Stimulated activated CD4-positive, alpha-beta T cell treated with anti-CD3 and anti-CD28 coated beads, Interleukin-15, amount 100 ng/mL, for 24 hours (primary cell): ENCODE measurements around the gene TOMM6.
A peak's percentile ranks its signal among the peaks of the same experiment; 100 is the strongest.
"Not testable (repeated sequence)": the region's sequence is repeated elsewhere in the genome, so short reads cannot be mapped to it uniquely, and the experiment has no call there.

ENCODE experiments used
- DNase-seq: peaks from one replicate; pipeline ENCODE4 v3.0.0-alpha.2; 2020

Gene TOMM6

DNA sequence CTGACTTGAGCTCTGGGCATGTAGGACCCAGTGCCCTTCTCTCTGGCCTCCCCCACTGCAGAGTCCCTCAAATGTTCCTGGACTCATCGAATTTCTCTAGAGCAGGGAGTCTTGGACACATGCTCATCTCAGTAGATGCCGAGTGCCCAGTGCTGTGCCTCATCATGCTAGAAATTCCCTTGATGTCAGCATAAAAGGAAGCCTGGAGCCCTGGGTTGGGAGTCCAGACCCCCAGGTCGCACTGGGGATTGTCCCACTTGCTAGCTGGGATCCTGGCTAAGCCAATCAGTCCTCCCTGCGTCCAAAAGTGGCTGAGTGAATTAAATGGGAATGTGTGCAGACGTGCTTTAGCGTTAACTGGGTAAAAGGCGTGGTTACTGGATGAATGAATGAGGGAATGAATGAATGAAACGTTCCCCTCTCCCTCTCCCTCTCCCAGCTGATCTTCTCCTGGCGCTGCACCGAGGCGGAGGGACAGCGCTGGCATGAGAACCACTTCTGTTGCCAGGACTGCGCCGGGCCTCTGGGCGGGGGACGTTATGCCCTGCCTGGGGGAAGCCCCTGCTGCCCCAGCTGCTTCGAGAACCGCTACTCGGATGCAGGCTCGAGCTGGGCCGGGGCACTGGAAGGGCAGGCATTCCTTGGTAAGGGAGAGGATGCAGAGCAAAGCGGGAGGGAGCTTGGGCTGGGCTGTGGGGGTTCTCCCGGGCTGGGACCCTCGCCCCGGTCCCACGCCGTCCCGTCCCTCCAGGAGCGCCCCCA is 1.6 kb upstream of the TOMM6 start:
- DNase-seq = peak; percentile 30

DNA sequence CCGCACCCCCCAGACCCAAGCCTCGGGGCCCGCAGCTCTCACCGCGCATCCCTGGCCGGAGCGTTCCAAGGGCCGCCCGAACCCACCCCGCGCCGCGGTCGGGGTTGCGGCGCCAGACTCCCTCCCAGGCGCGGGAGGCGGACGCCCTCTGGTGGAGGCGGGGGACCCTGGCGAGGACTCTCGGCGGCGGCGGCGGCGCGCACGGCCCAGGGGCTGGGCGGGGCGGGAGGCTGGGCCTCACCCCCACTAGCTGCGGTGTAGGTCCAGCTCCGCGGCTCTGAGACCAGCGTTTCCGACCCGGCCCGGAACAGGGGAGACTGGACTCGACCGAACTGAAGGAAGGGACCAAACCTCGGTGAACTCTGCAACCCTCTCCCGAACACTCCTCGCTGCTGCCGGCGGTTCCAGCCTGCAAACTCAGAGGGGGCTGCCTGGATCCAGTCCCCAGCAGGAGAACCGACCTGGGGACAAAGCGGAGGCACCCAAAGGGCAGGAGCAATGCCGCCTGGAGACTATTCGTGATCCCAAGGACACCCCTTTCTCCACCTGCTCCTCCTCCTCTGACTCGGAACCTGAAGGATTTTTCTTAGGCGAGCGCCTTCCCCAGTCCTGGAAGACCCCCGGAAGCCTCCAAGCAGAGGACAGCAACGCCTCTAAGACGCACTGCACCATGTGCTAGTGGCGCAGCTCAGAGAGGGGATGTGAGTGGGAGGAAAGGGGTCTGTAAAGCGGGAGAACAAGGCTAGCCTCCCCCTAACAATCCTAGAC is 859 bp upstream of the TOMM6 start:
- DNase-seq = peak; percentile 92

DNA sequence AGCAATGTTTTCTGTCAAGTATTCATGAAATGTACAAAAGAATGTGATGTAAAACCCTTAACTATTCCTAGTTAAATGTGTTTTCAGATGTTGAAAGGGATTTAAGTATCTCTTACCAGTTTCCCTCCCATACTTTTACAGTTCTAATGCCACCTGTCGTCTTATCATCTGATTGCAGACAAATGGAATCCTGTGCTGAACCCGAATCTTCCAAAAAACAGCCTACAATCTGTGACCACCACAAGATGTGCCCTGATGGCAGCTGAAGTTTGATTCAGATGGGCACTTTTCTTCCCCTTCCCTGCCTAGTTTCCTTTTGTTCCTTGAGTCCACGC is 1.9 kb downstream of the TOMM6 start:
- no peak for DNase-seq

DNA sequence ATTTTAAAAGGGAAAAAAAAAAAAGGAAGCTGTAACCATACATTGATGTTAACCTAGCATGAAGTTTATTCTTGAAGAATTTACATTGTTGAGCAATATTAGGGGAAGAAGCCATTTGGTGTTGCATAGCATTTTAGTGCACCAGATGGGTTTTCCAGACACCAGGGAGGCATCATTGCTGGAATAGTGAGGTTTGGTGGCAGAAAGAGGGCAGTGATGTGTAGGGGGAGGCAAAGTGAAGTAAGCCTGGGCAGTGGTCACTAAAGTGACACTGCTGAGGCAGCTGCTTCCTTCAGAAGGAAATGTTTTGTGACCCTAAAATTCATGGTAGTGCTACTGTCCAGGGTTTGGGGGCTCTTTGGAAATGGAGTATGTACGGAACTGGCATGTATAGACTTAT is 2.6 kb downstream of the TOMM6 start:
- no peak for DNase-seq

DNA sequence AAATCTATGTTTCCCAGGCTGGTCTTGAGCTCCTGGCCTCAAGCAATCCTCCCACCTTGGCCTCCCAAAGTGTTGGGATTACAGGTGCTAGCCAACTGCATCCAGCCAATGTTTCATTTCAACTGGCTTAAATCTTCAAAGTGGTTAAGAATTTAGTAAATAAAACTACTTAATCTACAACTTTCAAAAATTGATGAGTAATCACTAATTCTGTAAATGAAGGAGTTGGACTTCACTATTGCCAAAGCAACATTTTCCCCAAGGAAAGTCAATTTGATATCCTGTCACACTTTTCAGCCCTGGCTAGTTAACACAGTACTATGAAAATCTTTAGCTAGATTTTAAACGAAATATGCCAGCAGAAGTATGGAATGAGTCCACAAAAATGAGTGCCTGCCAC is 3.8 kb downstream of the TOMM6 start:
- no peak for DNase-seq

DNA sequence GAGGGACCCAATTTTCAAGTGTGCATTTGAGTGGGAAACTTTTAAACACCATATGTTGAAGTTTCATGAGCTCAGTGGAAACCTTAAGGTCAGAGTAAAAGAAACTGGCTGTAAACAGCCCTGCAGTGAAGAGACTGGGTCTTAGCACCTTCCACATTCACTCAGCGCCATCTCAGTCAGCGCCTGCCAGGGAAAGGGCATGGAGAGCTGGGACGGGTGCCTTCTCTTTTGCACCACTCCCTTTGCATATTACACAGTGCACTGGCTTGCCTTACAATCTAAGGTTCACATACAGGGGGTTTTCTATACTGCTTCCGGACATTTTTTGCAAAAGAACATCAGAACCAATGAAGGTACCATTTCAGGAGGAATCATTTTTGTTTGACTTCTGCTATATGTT is 4.5 kb downstream of the TOMM6 start:
- no peak for DNase-seq

DNA sequence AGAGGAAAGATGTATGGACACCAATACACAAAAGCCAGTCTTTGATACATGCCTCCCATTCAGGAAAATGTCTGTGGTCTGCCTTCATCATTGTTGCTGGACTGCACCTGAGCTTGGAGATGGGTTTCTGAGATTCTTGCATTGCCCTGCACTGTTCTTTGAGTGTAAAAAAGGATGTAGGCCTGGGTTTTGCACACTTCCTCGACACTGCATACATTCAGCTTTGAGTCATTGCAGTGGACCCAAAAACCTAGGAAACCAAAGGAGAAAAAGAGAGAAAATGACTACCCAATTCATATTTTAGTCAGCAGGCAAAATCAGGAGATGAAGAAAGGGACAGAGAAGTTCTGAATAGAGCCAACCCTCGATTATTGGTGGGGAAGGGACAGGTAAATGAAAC is 9.0 kb downstream of the TOMM6 start:
- DNase-seq = no peak

DNA sequence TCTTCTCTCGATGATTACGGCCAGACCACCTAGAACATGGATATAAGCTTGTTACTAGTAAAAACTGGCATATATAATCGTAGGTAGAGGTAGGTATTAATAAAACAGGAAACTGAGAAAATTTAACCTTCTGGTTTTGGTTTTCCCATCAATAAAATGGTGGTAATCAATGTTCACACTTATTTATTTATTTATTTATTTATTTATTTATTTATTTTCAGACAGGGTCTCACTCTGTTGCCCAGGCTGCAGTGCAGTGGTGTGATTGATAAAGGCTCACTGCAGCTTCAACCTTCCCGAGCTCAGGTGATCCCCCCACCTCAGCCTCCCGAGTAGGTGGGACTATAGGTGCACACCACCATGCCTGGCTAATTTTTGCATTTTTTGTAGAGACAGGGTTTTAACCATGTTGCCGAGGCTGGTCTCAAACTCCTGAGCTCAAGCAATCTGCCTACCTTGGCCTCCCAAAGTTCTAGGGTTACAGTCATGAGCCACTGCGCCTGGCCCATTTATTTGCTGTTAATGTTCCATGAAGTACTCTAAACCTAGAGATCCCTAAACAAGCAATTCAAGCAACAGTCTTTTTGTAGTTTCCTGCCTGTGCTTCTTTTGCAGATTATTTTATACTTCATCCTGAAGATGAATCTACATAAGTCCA is 11.5 kb downstream of the TOMM6 start:
- DNase-seq = no peak

DNA sequence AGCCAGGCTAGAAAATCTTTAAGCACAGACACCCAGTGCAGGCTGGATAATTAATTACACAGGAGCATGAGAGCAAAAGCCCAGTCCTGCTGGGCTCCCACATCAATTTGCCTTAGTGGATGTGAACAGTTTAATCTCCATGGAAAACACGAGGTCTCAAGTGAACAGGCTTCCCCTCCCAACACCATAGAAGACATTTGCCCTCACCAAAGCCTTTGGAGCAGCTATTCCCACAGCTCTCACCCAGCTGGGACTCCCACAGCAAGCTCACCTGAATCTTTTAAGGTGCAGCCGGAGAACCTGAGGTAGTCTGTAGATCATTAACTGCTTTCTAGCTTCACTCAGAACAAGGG is 12.0 kb downstream of the TOMM6 start:
- no peak for DNase-seq

DNA sequence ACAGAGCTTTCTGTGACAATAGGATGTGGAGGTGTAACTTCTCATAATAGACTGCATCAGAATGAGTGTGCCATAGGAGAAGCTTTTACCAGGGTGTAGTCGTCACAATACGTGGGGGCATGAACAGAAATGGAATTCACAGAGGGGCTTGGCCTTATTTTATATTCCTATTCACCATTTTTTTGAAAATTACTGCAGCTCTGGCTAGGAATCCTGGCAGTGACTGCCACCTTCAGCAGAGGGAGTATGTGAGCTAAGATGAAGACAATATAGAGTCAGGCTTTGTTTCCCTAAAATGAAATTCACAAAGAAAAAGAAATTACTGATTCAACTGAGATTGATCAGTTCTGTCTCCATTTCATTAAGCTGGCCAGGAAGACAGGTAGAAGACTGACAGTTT is 13.9 kb downstream of the TOMM6 start:
- no peak for DNase-seq

DNA sequence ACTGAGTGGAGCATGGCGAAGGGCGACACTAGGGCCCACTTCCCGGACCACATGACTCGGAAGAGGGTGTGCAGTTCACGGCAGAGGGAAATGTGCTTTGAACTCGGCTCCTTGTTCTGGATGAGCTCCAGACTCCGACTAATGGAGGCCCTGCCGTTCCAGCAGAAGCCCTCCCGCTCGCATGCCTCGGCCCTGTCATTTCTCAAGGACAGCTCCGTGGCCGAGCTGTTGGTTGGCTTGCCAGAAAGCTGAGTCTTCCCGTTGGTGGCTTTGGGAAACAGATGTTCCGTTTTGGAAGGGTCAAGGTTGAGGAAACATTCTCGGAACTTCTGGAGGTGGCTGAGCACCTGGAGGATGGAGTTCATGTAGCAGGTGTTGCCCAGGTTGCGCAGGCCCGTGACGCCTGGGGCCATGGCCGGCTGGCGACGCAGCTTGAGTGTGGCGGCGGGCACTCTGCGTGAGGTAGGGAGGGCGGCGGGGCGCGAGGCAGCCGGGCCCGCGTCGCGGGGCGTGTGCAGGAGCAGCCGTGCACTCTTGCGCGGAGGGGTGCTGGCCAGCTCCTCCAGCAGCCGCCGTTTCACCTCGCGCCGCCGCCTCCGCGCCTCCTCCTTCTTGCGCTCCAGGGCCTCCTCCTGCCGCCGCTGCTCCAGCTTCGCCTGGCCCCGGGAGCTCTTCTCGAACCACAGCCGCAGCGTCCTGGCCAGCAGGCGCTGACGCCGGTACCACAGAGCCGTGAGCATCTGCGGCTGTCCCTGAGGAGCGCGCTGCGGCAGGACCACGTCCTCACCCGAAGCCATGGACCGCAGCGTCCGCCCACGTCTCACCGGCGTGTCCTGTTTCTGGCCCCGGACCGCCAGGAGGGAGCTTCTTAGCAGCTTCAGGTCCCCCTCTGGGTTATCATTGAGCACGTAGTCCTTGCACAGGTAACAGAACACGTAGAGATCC is 18.6 kb downstream of the TOMM6 start:
- DNase-seq = no peak

DNA sequence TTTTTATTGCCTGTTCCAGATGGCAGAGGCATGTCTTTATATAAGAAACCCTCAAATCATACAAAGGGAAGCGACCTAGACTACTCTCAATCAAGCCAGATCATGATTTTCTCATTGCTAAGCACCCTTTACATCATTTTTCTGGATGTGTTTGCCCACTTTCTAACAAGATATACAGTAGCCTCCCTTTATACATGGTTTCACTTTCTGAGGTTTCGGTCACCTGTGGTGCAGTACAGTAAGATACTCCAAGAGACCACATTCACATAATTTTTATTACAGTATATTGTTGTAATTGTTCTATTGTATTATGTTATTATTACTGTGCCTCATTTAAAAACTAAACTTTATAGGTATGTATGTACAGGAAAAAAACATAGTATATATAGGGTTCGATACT is 23.6 kb downstream of the TOMM6 start:
- no peak for DNase-seq

DNA sequence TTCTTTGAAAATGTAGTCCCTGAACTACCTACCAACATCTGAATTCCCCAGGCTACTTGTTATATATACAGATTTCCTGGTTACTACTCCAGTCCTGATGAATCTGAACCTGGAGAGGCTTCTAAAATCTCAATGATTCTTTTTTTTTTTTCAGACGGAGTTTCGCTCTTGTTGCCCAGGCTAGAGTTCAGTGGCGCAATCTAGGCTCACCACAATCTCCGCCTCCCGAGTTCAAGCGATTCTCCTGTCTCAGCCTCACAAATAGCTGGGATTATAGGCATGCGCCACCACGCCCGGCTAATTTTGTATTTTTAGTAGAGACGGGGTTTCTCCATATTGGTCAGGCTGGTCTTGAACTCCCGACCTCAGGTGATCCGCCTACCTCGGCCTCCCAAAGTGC is 24.5 kb downstream of the TOMM6 start:
- not testable (repeated sequence) for DNase-seq

DNA sequence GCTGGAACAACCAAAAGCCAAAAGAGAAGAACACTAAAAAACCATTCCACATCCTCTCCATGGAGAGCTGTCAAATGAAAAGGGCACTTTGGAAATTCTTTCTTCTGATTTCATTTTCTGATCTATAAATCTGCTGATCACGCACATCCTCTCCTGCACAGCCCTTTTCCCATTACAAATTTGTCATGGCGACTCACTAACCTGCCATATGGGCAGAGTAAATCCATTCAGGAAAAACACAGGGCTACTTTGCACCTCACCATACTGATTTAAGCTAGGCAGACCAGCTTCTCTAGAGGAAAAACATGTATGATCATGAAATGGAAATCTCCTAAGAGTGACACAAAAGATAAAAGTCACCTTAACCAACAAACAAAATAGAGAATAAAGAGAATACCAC is 26.0 kb downstream of the TOMM6 start:
- no peak for DNase-seq

DNA sequence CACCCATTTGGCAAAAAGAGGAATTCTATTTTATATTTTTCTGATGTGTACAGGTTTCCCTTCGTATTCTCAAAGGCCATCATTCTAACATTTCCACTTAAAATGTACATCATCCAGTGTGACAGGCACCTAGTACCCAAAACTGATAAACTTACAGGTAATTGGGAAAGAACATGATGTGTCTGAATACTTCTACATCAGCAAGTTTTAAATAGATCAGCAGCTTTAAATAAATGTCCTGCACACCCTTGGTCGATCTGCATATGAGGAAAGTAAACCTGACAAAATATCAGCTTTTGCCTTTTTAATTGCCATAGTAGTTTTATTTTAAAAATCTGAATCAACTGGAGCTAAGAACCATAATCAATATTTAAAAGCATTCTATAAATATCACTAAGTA is 26.5 kb downstream of the TOMM6 start:
- DNase-seq = no peak

DNA sequence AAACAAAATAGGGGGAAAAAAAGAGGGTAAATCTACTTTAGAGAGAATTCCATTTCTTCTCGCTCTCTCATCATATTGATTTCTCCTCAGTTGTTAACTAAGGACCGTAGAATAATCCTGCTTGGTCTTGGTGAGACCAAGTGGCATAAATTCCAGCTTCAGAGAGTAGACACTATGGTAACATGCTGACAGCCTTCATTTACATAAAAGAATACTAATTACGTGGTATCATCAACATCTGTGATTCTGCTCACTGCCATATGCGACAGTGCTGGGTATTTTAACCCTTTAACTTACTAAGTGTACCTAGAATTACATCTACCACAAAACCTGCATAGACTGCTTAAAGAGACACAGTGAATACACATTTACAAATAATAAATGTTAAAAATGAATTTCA is 27.1 kb downstream of the TOMM6 start:
- DNase-seq = no peak

DNA sequence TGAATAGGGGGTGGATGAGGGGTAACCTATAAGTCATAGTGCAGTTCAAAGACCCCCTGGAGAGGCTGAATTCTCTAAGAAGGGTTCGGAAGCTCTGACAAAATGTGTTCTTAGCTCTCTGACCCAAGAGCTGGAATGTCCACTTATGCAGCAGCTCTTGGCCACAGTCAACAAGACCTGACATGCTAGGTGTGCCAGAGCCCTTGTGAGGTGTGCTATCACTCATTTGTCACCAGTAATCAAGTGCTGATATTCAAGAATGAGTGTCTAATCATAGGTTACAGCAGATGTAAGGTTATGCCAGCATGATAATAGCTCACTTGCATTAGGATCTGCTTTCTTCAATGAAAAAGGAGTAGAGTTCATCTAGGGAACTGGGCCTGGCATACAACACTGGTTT is 28.1 kb downstream of the TOMM6 start:
- DNase-seq = no peak

DNA sequence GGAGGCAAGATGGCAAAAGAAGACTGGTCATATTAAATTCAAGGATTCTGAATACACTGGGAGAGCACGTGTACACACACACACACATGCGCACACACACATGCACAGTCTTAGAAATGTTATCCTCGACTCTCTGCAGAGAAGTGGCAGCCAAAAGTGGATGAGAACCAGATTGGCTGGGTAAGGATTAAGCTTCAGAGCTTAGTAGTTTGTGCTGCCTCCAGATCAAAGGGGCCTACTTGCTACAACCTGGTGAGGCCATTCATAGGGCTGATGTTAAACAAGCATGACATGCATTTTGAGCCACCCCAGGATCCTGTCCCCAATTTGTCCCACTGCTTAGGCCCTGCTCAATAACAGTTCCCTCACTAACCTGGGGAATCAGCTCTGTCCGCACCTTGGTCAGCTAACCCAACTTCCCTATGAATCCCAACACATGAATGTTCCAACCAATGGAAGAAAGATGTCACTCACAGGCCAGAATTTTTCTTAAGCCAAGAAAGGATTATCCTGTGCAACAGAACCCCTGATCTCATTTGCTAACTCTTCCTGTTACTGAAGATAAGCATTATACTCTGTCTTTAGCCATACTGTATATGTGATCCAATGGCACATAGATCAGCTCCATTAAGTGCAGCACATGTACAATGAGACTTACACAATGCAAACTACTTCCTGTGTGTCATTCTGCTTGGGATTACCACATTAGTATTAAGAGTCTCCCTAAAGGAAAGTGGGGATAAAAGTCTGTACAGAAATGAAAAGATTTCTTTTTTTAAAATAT is 31.0 kb downstream of the TOMM6 start:
- DNase-seq = no peak

DNA sequence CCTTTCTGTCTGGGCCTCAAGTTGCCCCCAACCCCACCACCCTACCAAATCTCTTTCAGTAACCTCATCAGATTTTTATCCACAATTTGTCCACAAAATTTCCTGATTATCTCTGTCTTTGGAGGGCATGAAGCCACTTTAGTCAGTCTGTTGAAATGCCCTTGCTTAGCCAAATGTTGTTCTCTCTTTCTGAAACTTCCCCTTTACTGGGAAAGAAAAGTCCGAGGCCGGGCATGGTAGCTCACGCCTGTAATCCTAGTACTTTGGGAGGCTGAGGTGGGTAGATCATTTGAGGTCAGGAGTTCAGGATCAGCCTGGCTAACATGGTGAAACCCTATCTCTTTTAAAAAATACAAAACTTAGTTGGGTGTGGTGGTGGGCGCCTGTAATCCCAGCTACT is 33.8 kb downstream of the TOMM6 start:
- DNase-seq = no peak

DNA sequence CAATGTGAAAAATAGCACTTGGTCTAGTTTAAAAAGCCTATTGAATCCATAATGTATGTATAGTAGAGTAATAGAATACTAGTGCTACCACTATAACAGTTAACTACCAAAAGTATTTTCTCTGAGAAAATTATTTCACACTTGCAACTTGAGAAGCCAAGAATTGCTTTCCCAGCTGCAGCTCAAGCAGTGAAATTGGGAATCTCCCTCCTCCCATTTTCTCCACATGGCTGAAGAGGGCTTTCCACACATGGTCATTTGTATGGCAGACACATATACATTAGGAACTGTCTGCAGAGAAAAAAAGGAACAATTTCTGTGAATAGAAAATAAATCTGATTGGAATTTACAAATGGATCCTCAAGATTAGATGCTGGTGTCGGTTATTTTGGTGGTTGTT is 34.5 kb downstream of the TOMM6 start:
- no peak for DNase-seq

DNA sequence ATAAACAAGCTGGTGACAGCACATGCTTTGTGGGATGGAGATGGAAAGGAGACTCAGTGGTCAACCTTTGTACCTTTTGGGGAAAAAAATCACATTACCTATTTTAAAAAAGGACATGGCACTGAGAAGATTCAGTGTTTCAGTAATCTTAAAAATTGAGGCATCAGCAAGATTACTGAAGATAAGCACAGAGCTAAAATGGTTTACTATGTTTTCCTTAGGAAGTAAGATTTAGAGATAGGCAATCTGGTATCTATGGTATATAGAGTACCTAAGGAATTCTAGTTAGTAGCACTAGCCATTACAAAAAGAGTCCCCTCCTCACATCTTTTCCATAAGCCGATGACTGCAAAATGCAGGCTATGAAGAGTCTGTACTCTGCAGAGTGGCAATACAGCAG is 35.7 kb downstream of the TOMM6 start:
- DNase-seq = no peak
